Activated CD8-positive, alpha-beta memory T cell treated with anti-CD3 and anti-CD28 coated beads, Interleukin-2, amount 50 U/mL, for 4 hours (primary cell): ENCODE measurements around the gene TMTC2.

Source experiments
- DNase-seq: peaks from one replicate; pipeline ENCODE4 v3.0.0-alpha.2; 2020

The TMTC2 gene

GRCh38 chr12:83153177-83153576, 466.5 kb downstream of the TMTC2 start:
- no peak for DNase-seq

DNA sequence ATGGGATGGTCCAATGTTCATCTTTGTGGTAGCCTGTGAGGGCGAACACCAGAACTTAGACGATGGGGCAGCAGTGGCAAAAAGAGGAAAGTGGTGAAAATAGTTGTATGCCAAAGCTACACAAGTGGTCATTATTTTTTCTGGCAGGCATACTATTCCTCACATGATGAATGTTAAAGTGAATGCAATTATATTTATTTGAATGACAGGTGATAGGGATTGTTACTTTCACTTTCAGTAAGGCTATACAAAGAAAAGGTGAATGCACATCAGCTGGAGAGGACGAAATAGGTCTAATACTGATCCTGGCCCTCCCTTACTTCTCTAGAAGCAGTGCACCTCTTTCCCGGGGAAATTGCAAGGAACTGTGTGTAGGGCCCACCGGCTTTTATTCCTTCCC, 470.1 kb downstream of the TMTC2 start:
- DNase-seq: no peak

DNA sequence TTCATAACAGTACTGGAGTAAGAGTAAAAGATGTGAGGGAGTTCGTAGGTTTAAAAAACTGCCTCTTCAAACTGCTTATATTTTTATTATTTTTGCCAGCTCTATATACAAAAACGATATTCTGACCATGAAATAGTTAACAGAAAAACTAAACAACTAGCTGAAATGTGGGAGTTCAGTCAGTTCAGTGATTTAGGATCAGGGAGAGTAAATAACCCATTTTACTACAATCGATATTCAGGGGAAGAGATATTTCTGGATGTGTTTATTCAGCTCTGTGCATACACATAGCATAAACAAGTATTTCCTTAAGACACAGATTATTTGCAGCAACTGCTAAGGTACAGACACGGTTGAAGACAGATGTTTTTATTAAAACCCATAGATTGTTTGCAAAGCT, 470.9 kb downstream of the TMTC2 start:
- no peak for DNase-seq

GRCh38 chr12:83158613-83159207, 472.0 kb downstream of the TMTC2 start:
- DNase-seq: no peak

DNA sequence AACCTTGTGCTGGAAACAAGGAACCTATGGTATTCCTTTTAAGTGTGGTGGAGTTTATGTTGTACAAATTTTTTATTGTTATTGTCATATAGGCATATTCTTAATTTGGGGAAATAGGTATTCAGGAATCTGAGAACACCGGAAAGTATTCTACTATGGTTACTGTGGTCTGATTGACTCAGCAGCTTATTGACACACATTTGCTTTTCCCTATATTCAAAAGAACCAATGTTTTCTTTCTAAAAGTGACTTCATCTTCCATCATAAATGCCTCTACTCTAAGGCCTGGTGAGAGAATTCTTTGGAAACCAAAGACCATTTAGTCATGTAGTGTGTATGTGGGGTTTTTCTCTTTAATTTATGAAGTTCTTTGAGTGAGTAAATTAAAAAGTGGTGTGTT, 474.8 kb downstream of the TMTC2 start:
- DNase-seq: no peak

DNA sequence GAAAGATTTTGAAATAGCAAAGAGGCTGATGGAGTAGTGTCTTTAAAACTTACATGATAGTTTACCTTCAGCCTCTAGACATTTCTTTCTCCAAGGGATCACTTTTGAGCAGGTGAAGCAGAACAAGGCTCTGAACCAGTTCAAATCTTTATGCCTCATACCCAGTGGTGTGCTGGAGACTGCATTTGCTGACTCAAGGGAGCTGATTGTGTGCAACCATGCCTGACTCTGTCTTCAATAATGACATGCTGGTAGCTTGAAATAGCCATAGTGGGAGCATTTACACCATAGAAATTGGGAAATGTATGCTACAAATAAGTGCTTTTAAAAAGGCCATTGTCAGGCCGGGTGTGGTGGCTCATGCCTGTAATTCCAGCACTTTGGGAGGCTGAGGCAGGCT, 482.0 kb downstream of the TMTC2 start:
- no peak for DNase-seq

GRCh38 chr12:83172441-83172840, 485.7 kb downstream of the TMTC2 start:
- no peak for DNase-seq

DNA sequence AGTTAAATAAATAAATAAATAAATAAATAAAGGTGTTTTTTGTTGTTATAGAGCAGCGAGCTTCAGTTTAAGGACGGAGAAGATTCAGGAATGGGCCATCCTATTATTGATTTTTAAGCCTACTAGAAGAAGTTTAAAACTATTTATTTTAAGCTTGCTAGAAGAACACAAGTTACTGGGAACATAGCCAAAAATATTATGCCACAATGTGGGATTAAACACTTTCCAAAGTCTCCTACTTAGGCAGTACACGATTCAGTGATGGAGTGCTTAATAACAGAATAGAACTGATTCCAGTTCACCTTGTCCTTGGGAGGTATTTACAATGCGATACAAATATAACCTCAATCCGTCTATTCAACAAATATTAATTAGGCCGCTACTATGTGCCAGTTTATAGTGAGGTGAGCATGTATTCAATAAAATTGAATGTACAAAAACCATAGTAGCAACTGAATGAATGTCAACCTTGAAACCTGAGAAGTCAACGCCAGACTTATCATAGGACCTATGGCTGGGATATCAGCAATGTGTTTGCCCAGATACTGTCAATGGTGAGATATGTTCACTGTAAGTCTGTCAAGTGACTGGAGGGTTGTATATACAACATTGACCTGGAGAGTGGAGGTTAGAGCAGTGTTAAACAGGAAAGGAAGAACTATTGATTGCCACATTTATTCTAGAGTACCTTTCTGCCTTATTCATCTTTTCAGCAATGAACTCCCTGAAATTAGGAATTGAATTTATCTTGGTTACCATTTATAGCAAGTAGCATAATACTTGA, 486.4 kb downstream of the TMTC2 start:
- DNase-seq: no peak

GRCh38 chr12:83179999-83180398, 493.3 kb downstream of the TMTC2 start:
- no peak for DNase-seq

DNA sequence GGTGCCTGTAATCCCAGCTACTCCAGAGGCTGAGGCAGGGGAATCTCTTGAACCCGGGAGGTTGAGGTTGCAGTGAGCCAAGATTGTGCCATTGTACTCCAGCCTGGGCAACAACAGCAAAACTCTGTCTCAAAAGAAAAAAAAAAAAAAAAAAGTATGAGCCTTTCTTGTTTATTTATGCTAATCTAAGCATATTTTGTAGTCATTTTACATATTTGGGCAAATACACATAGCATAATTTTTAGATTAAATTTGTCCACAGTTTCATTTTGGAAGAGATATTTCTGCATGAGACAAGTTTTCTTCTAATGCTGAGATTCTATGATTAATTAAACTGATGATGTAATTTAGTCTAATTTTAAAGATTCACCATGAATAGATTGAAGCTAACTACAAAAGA, 494.4 kb downstream of the TMTC2 start:
- no peak for DNase-seq

DNA sequence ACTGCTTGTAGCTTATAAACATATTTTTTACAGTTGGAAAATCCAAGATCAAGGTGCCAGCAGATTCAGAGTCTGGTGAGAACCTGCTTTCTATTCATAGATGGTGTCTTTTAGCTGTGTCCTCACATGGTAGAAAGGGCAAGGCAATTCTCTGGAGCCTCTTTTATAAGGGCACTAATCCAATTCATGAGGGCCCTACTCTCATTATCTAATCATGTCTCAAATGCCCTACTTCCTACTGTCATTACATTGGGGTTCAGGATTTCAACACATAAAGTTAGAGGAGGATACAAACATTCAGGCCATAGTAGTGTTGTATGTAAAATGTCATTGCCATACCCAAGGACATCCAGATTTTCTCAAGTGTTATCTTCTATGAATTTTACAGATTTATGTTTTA, 496.4 kb downstream of the TMTC2 start:
- DNase-seq: no peak
